ENCODE results near the gene MRM2. TPM values are rescaled to one million over a fixed set of nuclear protein-coding genes. Genes with fewer than 3 reads are reported as not detected.

The MRM2 gene
- total and polyA plus RNA-seq, 5 donors from 2014 or later: 7.3 to 39.7 (median 37.1) TPM

DNA sequence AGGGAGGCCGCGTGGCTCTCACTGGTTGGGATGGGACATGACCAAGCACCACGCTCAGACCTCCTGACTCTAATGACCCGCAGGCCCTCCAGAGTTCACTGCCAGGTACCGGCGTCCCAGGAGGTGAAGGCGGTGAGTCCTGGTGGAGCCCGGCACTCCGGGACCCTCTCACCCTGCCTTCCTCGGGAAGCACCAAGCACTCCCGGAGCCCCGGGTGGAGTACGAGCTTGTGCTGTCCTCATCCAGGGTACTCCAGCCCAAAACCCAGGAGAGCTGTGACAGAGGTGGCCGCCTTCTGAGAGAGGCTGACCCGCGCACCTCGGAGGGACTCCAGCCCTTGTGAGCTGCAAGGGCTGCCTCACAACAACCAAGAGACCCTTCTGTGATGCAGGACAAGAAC lies 18.7 kb downstream of the MRM2 start:
- H3K36me3 ChIP-seq (ENCODE audit: control insufficient read depth, insufficient read depth, low read length): peaks cover 37% of the 10 kb centered on the region
- Mint-ChIP-seq H3K9me3 (peaks cover 0 to 1% (median 0%) of the 10 kb centered on the region in 7 donors), H3K36me3 (peaks cover 12% of the 10 kb centered on the region), H3K27ac (no peak overlapping the region), H3K27me3 (no peaks in the 10 kb centered on the region), H3K4me1 (peaks cover 0 to 14% (median 3%) of the 10 kb centered on the region in 4 donors), H3K4me3 (no peak overlapping the region)
- H3K9me3 ChIP-seq (ENCODE audit: control insufficient read depth in 2 of 2, low read length in 2 of 2): no peaks in the 10 kb centered on the region
- no peak overlapping the region for H3K4me3 ChIP-seq (ENCODE audit: low read depth, low read length)
- DNase-seq (no peak), ATAC-seq (ENCODE audit: low read depth in 2 of 2) (no peak)
- no peaks in the 10 kb centered on the region for H3K27me3 ChIP-seq (ENCODE audit: control insufficient read depth, insufficient read depth, low read length)
- no peak overlapping the region for H3K27ac ChIP-seq (ENCODE audit: insufficient read depth, low read length, poor library complexity, severe bottlenecking)
- no peaks in the 10 kb centered on the region for H3K4me1 ChIP-seq (ENCODE audit: control insufficient read depth, insufficient read depth, low read length, poor library complexity, severe bottlenecking)

DNA sequence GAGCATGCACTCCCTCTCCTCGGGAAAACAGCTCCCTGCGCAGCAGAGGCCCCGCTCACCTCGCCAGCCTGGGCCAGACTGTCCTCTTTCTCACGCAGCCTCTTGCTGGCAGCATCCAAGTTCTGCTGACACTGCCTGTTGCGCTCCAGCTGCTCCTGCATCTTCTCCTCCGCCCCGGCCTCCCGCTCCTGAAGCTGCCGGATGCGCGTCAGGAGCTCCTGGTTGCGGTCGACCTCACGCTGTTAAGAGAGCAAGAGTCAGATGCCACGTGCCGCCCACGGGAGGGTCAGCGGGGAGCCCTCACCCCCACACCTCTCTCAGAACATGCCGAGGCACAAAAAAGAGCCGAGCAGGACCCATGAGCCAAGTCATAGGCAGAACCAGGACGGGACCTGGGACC lies 19.5 kb downstream of the MRM2 start:
- H3K4me3 ChIP-seq (ENCODE audit: low read depth, low read length): no peak overlapping the region
- peaks cover 37% of the 10 kb centered on the region for H3K36me3 ChIP-seq (ENCODE audit: control insufficient read depth, insufficient read depth, low read length)
- peaks cover 0 to 9% (median 3%) of the 10 kb centered on the region in 4 donors for H3K4me1 Mint-ChIP-seq

GRCh38 chr7:2220954-2221353 lies 21.1 kb downstream of the MRM2 start:
- no peaks in the 10 kb centered on the region for H3K4me1 ChIP-seq (ENCODE audit: control insufficient read depth, insufficient read depth, low read length, poor library complexity, severe bottlenecking)
- Mint-ChIP-seq H3K4me3 (no peak overlapping the region), H3K36me3 (peaks cover 20% of the 10 kb centered on the region), H3K4me1 (peaks cover 0 to 7% (median 2%) of the 10 kb centered on the region in 4 donors), H3K27me3 (no peaks in the 10 kb centered on the region), H3K9me3 (peaks cover 0 to 1% (median 0%) of the 10 kb centered on the region in 7 donors), H3K27ac (no peak overlapping the region)
- DNase-seq (no peak), ATAC-seq (ENCODE audit: low read depth in 2 of 2) (no peak)
- no peaks in the 10 kb centered on the region for H3K27me3 ChIP-seq (ENCODE audit: control insufficient read depth, insufficient read depth, low read length)
- no peaks in the 10 kb centered on the region for H3K9me3 ChIP-seq (ENCODE audit: control insufficient read depth in 2 of 2, low read length in 2 of 2)
- H3K36me3 ChIP-seq (ENCODE audit: control insufficient read depth, insufficient read depth, low read length): peaks cover 48% of the 10 kb centered on the region
- no peak overlapping the region for H3K4me3 ChIP-seq (ENCODE audit: low read depth, low read length)
- H3K27ac ChIP-seq (ENCODE audit: insufficient read depth, low read length, poor library complexity, severe bottlenecking): no peak overlapping the region

More for the DNA sequence above, 19.5 kb downstream of the MRM2 start:
- peaks cover 17% of the 10 kb centered on the region for H3K36me3 Mint-ChIP-seq
- H3K4me3 Mint-ChIP-seq: no peak overlapping the region
- ATAC-seq (ENCODE audit: low read depth in 2 of 2): no peak
- H3K9me3 Mint-ChIP-seq: peaks cover 0 to 1% (median 0%) of the 10 kb centered on the region in 7 donors
- no peak overlapping the region for H3K27ac Mint-ChIP-seq
- Histone ChIP-seq H3K4me1 (ENCODE audit: control insufficient read depth, insufficient read depth, low read length, poor library complexity, severe bottlenecking) (no peaks in the 10 kb centered on the region), H3K9me3 (ENCODE audit: control insufficient read depth in 2 of 2, low read length in 2 of 2) (no peaks in the 10 kb centered on the region), H3K27ac (ENCODE audit: insufficient read depth, low read length, poor library complexity, severe bottlenecking) (no peak overlapping the region), H3K27me3 (ENCODE audit: control insufficient read depth, insufficient read depth, low read length) (no peaks in the 10 kb centered on the region)
- DNase-seq: no peak
- no peaks in the 10 kb centered on the region for H3K27me3 Mint-ChIP-seq

GRCh38 chr7:2220506-2220905 lies 21.5 kb downstream of the MRM2 start:
- DNase-seq: no peak
- Mint-ChIP-seq H3K27me3 (no peaks in the 10 kb centered on the region), H3K27ac (no peak overlapping the region), H3K9me3 (peaks cover 0 to 1% (median 0%) of the 10 kb centered on the region in 7 donors), H3K36me3 (peaks cover 22% of the 10 kb centered on the region), H3K4me3 (no peak overlapping the region), H3K4me1 (peaks cover 0 to 5% (median 1%) of the 10 kb centered on the region in 4 donors)
- Histone ChIP-seq H3K27me3 (ENCODE audit: control insufficient read depth, insufficient read depth, low read length) (no peaks in the 10 kb centered on the region), H3K9me3 (ENCODE audit: control insufficient read depth in 2 of 2, low read length in 2 of 2) (no peaks in the 10 kb centered on the region), H3K36me3 (ENCODE audit: control insufficient read depth, insufficient read depth, low read length) (peaks cover 48% of the 10 kb centered on the region), H3K4me3 (ENCODE audit: low read depth, low read length) (no peak overlapping the region), H3K27ac (ENCODE audit: insufficient read depth, low read length, poor library complexity, severe bottlenecking) (no peak overlapping the region), H3K4me1 (ENCODE audit: control insufficient read depth, insufficient read depth, low read length, poor library complexity, severe bottlenecking) (no peaks in the 10 kb centered on the region)
- no peak for ATAC-seq (ENCODE audit: low read depth in 2 of 2)

GRCh38 chr7:2220030-2220429 lies 22.0 kb downstream of the MRM2 start:
- no peaks in the 10 kb centered on the region for H3K4me1 ChIP-seq (ENCODE audit: control insufficient read depth, insufficient read depth, low read length, poor library complexity, severe bottlenecking)
- DNase-seq: no peak
- H3K4me1 Mint-ChIP-seq: peaks cover 0 to 5% (median 2%) of the 10 kb centered on the region in 4 donors
- peaks cover 46% of the 10 kb centered on the region for H3K36me3 ChIP-seq (ENCODE audit: control insufficient read depth, insufficient read depth, low read length)
- no peaks in the 10 kb centered on the region for H3K9me3 ChIP-seq (ENCODE audit: control insufficient read depth in 2 of 2, low read length in 2 of 2)
- H3K4me3 ChIP-seq (ENCODE audit: low read depth, low read length): no peak overlapping the region
- H3K36me3 Mint-ChIP-seq: peaks cover 23% of the 10 kb centered on the region
- no peaks in the 10 kb centered on the region for H3K27me3 ChIP-seq (ENCODE audit: control insufficient read depth, insufficient read depth, low read length)
- no peak overlapping the region for H3K27ac ChIP-seq (ENCODE audit: insufficient read depth, low read length, poor library complexity, severe bottlenecking)
- ATAC-seq (ENCODE audit: low read depth in 2 of 2): no peak
- no peak overlapping the region for H3K4me3 Mint-ChIP-seq
- peaks cover 0 to 1% (median 0%) of the 10 kb centered on the region in 7 donors for H3K9me3 Mint-ChIP-seq
- no peak overlapping the region for H3K27ac Mint-ChIP-seq
- H3K27me3 Mint-ChIP-seq: no peaks in the 10 kb centered on the region

DNA sequence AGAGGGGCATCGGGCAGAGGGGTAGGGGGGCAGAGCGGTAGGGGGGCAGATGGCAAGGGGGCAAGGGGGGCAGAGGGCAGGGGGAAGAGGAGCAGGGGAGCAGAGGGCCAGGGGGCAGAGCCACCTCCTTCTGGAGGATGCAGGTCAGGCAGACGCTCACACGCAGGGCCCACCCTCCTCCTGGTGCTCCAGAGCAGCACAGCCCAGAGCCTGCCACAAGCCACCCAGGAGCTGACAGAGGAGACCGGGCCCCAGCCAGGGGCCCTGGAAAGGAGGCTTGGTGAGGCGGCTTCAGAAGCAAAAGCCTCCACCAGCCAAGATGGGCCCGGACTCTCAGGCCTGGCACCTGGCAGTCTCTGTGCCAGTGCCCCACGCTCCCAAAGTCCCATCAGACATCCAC lies 22.4 kb downstream of the MRM2 start:
- no peak for ATAC-seq (ENCODE audit: low read depth in 2 of 2)
- peaks cover 42% of the 10 kb centered on the region for H3K36me3 ChIP-seq (ENCODE audit: control insufficient read depth, insufficient read depth, low read length)
- DNase-seq: no peak
- H3K4me3 ChIP-seq (ENCODE audit: low read depth, low read length): no peak overlapping the region
- H3K4me3 Mint-ChIP-seq: no peak overlapping the region
- H3K27me3 Mint-ChIP-seq: no peaks in the 10 kb centered on the region
- peaks cover 3% of the 10 kb centered on the region for H3K4me1 ChIP-seq (ENCODE audit: control insufficient read depth, insufficient read depth, low read length, poor library complexity, severe bottlenecking)
- peaks cover 0 to 8% (median 3%) of the 10 kb centered on the region in 4 donors for H3K4me1 Mint-ChIP-seq
- peaks cover 0 to 1% (median 0%) of the 10 kb centered on the region in 7 donors for H3K9me3 Mint-ChIP-seq
- H3K36me3 Mint-ChIP-seq: peaks cover 23% of the 10 kb centered on the region
- H3K9me3 ChIP-seq (ENCODE audit: control insufficient read depth in 2 of 2, low read length in 2 of 2): no peaks in the 10 kb centered on the region
- no peaks in the 10 kb centered on the region for H3K27me3 ChIP-seq (ENCODE audit: control insufficient read depth, insufficient read depth, low read length)
- H3K27ac Mint-ChIP-seq: no peak overlapping the region
- H3K27ac ChIP-seq (ENCODE audit: insufficient read depth, low read length, poor library complexity, severe bottlenecking): no peak overlapping the region

GRCh38 chr7:2219136-2219535 lies 22.9 kb downstream of the MRM2 start:
- Mint-ChIP-seq H3K36me3 (peaks cover 20% of the 10 kb centered on the region), H3K4me3 (no peak overlapping the region), H3K9me3 (peaks cover 0 to 1% (median 0%) of the 10 kb centered on the region in 7 donors), H3K4me1 (peaks cover 0 to 10% (median 2%) of the 10 kb centered on the region in 4 donors), H3K27ac (no peak overlapping the region), H3K27me3 (no peaks in the 10 kb centered on the region)
- Histone ChIP-seq H3K27me3 (ENCODE audit: control insufficient read depth, insufficient read depth, low read length) (no peaks in the 10 kb centered on the region), H3K4me1 (ENCODE audit: control insufficient read depth, insufficient read depth, low read length, poor library complexity, severe bottlenecking) (peaks cover 7% of the 10 kb centered on the region), H3K4me3 (ENCODE audit: low read depth, low read length) (no peak overlapping the region), H3K27ac (ENCODE audit: insufficient read depth, low read length, poor library complexity, severe bottlenecking) (no peak overlapping the region), H3K9me3 (ENCODE audit: control insufficient read depth in 2 of 2, low read length in 2 of 2) (no peaks in the 10 kb centered on the region), H3K36me3 (ENCODE audit: control insufficient read depth, insufficient read depth, low read length) (peaks cover 38% of the 10 kb centered on the region)
- DNase-seq (no peak), ATAC-seq (ENCODE audit: low read depth in 2 of 2) (no peak)

DNA sequence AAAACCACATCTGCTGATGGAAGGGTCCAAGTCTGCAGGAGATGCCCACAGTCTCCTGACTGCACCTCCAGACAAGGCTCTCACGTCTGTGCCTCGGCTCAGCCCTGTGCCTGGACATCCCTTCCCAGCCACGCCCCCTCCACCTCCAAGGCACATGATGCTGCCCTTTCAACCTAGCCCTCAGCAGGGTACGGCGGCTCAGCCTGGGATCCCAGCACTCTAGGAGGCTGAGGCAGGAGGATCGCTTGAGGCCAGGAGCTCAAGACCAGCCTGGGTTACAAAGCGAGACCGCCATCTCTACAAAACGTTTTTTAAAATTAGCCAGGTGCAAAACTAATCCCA lies 23.6 kb downstream of the MRM2 start:
- ATAC-seq (ENCODE audit: low read depth in 2 of 2): no peak
- H3K4me3 ChIP-seq (ENCODE audit: low read depth, low read length): no peak overlapping the region
- H3K36me3 ChIP-seq (ENCODE audit: control insufficient read depth, insufficient read depth, low read length): peaks cover 40% of the 10 kb centered on the region
- Mint-ChIP-seq H3K4me1 (peaks cover 0 to 11% (median 5%) of the 10 kb centered on the region in 4 donors), H3K4me3 (no peak overlapping the region), H3K36me3 (peaks cover 23% of the 10 kb centered on the region), H3K9me3 (peaks cover 0 to 1% (median 0%) of the 10 kb centered on the region in 7 donors), H3K27me3 (no peaks in the 10 kb centered on the region), H3K27ac (no peak overlapping the region)
- H3K27me3 ChIP-seq (ENCODE audit: control insufficient read depth, insufficient read depth, low read length): no peaks in the 10 kb centered on the region
- DNase-seq: no peak
- H3K27ac ChIP-seq (ENCODE audit: insufficient read depth, low read length, poor library complexity, severe bottlenecking): no peak overlapping the region
- H3K4me1 ChIP-seq (ENCODE audit: control insufficient read depth, insufficient read depth, low read length, poor library complexity, severe bottlenecking): peaks cover 7% of the 10 kb centered on the region
- no peaks in the 10 kb centered on the region for H3K9me3 ChIP-seq (ENCODE audit: control insufficient read depth in 2 of 2, low read length in 2 of 2)
